ENCODE results near the gene ALPK3.
"Not testable (repeated sequence)": the region's sequence is repeated elsewhere in the genome, so short reads cannot be mapped to it uniquely, and the experiment has no call there.

Gene ALPK3

GRCh38 chr15:84876269-84876668 lies 59.1 kb downstream of the ALPK3 start:
- DNase-seq = no peak

GRCh38 chr15:84877701-84878100 lies 60.5 kb downstream of the ALPK3 start:
- not testable (repeated sequence) for DNase-seq

GRCh38 chr15:84878504-84878903 lies 61.3 kb downstream of the ALPK3 start:
- peak; percentile 10 for DNase-seq

GRCh38 chr15:84879088-84879780 lies 62.1 kb downstream of the ALPK3 start:
- no peak for DNase-seq

- no peak for DNase-seq
These were observed 62.9 kb downstream of the ALPK3 start for GRCh38 chr15:84880007-84880406.

- DNase-seq = no peak
These were observed 63.8 kb downstream of the ALPK3 start for GRCh38 chr15:84880822-84881519.

- no peak for DNase-seq
These were observed 64.3 kb downstream of the ALPK3 start for GRCh38 chr15:84881520-84881830.

GRCh38 chr15:84883466-84883865 lies 66.3 kb downstream of the ALPK3 start:
- DNase-seq = no peak

- DNase-seq = no peak
These were observed 67.0 kb downstream of the ALPK3 start, which contains the start of gene SLC28A1 for GRCh38 chr15:84883916-84884781. Gene SLC28A1 (plus strand): TSS chr15:84884662. CDS start chr15:84887761, 3,099 bp downstream.

- DNase-seq = no peak
These were observed 68.6 kb downstream of the ALPK3 start for GRCh38 chr15:84885801-84886200.

GRCh38 chr15:84886211-84886983 lies 69.2 kb downstream of the ALPK3 start:
- DNase-seq = no peak

GRCh38 chr15:84886984-84887299 lies 69.8 kb downstream of the ALPK3 start:
- DNase-seq = no peak

- DNase-seq = no peak
These were observed 70.8 kb downstream of the ALPK3 start for GRCh38 chr15:84887938-84888337.

GRCh38 chr15:84888639-84889038 lies 71.5 kb downstream of the ALPK3 start:
- no peak for DNase-seq

- no peak for DNase-seq
These were observed 72.3 kb downstream of the ALPK3 start for GRCh38 chr15:84889313-84889990.

- DNase-seq = no peak
These were observed 73.0 kb downstream of the ALPK3 start for GRCh38 chr15:84889991-84890669.

GRCh38 chr15:84890670-84891162 lies 73.6 kb downstream of the ALPK3 start:
- DNase-seq = no peak

- no peak for DNase-seq
These were observed 74.2 kb downstream of the ALPK3 start for GRCh38 chr15:84891339-84891738.

GRCh38 chr15:84892786-84893307 lies 75.7 kb downstream of the ALPK3 start:
- no peak for DNase-seq

GRCh38 chr15:84893607-84894006 lies 76.5 kb downstream of the ALPK3 start:
- DNase-seq = no peak

GRCh38 chr15:84894736-84895425 lies 77.7 kb downstream of the ALPK3 start:
- DNase-seq = no peak
